NCI-H446 (cell line): ENCODE data around the gene LRP1B.

Experiments
- DNase-seq, 2 experiments: peaks; one replicate each; lab custom pipeline; 2025; lab: John Stamatoyannopoulos, UW

LRP1B gene

DNA sequence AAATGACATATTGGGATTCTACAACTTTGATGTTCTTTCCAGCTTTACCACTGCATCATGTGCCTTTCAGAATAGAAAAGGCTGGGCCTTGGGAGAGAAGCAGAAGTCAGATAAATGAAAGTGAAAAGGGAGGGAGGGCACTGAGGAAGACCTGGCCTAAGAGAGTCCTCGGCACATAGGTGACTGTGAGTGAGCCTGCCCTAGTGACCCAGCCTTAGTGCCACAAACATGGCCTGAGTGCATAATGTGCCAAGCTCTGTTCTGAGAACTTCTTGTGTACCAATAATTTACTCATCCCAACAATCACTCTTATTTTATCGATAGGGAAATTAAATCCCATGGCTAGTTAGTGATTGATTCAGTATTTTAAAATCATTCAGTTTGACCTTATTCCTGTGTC, 436.6 kb downstream of the LRP1B start:
- DNase-seq: no peak

DNA sequence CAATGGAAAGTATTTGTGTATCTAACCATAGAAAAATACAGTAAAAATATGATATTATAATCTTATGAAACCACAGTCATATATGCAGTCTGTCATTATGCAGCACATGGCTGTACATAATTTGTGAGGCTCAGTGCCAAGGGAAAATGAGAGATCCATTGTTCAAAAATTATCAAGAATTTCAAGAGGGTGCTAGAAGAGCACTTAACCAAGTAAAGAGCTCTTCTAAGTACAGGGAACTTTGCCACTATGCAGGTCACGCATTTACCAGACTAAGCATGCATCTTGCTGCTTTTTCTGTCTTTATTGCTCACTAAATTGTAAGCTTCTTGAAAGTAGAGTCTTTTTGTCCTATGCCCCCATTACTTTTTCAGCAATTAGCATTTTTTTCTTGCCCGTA, 438.0 kb downstream of the LRP1B start:
- no peak for DNase-seq

DNA sequence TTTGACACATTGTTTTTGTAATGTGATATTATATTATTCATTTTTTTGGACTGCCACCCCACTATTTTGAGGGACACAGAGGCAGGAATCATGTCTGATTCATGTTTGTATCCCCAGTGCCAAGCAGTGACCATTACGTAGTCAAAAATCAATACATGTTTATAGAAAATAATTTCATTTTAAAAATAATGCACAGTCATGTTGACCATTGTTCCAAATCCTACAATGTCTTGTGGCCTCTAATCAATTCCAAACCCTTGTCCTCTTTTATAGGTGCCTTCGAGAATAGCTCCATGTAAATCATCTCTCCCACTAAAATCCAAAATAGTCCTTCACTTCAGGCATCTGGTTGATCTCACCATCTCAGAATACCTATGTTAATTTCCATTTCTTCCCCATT, 454.7 kb downstream of the LRP1B start:
- DNase-seq: no peak

DNA sequence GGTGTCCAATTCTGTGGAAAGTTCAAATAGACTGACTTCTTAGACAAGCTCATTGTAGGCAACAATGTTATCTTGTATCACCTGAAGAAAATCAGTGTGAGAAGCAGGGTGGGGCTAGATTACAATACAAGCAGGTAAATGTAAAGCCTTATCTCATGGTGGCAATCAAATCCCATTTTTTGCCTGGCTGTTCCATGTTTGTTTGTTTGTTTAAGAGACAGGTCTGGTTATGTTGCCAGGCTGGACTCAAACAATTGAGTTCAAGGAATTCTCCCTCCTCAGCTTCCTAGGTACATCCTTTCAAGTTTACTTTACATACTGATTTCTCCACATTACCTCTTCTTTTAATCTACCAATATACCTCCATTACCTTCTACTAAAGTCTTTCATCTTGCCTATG, 464.6 kb downstream of the LRP1B start:
- DNase-seq: no peak

DNA sequence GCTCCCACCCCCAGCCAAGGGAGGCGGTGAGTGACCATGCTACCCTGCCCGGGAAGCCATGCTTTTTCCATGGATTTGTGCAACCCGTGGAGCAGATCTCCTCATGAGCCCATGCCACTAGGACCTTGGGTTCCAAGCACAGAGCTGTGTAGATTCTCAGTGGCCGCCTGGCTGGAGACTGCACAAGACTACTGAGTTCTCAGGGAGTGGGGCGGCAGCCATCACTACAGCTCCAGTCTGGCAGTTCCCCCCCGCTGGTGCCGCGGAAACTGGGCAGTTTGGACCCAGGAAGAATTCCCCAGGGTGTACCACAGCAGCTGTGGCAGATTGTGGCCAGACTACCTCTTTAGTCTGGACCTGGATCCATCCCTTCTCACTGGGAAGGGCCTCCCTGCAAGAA, 470.6 kb downstream of the LRP1B start:
- DNase-seq: no peak

DNA sequence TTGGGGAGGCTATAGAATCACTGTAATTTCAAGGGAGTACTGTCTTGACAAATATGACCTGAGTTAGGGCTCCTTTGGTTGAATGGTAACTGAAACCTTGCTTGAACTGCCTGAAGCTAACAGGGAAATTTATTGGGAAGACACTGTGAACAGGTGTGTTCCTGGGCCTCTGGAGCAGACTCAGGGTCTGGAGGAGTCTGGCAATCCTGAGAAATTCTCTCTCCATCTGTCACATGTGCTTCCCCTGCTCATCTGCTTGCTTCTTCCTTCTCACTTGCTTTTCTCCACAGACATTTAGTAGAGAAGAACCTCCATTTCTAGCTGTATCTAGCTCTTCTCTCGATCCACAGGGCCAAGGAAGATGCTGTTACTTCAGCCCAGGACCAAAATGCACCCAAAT, 476.5 kb downstream of the LRP1B start:
- no peak for DNase-seq

DNA sequence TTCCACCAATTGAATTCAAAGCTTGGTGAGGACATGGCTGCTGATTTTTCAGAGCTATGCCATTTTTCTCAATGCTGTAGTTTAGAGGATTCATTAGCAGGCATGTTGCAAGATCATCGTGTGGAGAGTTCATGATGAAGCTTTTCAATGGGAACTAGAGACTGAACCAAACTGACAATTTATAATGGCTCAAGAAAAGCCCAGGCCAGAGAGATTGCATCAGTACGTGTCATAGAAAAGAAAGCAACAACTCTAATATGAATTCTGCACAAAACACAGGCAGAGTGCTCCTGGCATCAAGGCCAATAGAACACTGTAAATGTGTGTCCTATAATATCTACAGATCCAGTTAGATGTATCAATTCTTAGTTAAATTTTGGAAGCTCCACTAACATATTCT, 477.6 kb downstream of the LRP1B start:
- DNase-seq: no peak

DNA sequence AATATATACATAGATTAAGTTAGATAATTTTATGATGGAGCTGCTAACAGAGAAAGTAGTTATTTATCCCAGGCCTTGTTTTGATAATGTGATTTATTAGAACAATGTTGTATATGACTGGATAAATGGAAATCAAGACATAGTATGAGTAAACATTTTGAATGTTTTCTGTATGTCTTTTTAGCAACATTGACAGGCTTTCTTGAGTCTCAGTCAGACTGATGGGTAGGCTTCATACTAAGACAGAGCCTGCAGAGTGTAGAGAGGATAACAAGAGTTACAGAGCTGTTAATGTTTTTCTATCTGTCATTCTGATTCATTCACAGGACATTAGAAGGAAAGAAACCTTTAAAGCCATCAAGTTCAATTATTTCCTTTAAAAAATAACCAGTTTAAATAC, 478.5 kb downstream of the LRP1B start:
- DNase-seq: no peak

DNA sequence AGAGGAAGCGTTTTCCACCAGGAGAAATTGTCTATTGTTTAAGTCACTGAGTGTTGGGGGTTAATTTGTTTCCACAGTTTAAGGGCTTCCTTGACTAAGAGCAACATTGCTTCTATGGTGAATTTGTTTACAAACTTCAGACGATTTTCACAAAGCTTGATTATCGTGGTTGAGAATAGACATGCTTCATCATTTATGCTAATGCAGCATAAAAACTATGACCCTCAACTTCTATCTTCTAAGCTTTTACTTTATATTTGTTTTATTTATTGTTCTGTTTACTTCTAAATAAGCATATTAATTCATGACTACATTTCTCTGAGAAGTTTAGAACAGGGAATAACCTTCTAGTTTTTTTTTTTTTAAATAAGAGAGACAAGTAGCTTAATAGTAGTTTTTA, 483.5 kb downstream of the LRP1B start:
- no peak for DNase-seq

DNA sequence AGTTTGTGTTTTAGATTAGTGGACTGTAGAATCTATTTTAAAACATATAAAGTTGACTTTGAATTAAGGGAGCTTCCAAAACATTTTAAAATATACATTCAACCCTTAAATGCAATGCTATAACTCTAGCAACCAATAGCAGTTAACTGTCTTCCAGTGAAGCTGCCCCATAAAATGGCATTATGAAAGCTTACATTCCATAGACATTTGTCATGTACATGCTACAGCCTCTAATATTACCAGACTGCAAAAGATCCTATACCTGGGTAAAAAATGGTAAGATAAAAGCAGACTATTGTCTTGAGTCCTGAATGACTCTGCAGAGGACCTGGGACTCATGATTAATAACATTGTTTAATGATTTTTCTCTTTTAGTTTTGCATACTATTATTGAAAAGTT, 489.4 kb downstream of the LRP1B start:
- DNase-seq: no peak

DNA sequence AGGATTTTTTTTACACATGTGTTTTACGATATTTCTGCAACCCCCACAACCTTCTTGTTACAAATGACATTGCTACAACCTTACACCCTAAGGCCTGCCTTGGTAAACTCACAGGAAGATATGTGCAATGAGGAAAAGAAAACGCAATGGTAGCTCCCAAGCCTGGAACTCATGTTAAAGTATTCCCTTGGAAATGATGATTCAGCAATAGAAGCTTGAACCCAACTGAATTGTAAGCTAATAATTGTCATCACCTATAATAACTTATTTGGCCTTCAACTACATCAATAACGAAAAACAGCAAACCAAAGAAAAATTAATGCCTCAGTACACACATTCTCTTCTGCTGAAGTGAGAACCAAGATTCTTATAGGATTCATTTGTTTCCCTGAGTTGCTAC, 491.0 kb downstream of the LRP1B start:
- no peak for DNase-seq

DNA sequence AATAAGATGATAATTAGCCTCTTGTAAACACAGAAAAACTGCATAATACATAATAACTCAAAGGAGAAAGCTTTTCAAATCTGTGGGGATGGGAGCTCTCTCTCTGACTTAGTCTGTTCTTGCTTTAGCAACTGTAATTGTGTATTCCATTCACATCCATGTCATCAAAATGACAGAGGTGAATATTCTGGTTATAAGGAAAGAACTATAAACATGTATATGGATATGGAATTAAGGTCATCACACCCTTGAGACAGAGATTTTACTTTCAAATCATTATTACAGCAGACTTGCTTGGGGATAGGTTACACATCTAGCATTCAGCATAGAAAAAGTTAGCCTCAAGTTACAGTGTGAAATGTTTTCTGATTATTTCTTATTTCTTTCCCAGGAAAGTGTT, 497.7 kb downstream of the LRP1B start:
- DNase-seq: no peak

DNA sequence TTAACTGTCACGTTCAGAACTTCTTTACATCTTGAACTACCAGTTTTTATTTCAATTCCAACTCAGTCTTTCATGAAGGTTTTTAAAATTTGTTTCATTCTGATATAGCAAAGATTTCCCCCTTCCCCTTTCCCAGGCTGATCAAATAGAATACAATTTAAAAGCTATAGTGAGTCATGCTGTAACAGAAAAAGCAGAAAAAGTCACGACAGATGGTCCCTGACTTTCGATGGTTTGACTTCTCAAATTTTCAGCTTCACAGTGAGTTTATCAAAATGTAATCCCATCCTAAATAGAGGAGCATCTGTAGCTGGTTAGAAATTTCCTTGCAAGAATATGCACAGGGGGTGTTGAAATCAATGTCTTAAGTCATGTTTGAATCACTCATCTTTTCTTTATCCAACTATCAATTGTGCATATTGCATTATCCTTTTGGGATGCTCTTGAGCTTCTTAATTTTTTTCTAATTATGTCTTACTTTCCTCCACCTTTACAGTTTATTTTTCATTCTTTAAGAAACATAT, 500.3 kb downstream of the LRP1B start:
- DNase-seq: peak in 1 of 2 experiments; percentile 63

DNA sequence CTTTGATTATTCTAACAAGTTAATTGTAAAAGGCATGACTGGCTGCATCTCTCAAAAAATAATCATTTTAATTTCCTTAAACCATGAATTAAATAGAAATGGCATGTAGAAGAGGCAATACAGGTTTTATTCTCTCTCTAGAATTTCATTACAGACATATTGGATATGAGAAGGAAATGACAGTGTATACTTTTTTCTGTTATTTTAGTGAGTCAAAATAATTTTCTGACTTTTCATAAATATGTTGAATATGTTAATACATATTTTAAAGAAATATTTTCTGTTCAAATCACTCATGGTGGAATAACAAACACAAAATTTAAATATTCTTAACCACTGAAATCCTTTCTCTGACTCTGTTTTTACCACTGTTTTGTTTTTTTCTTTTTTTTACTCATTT, 510.4 kb downstream of the LRP1B start:
- DNase-seq: no peak

DNA sequence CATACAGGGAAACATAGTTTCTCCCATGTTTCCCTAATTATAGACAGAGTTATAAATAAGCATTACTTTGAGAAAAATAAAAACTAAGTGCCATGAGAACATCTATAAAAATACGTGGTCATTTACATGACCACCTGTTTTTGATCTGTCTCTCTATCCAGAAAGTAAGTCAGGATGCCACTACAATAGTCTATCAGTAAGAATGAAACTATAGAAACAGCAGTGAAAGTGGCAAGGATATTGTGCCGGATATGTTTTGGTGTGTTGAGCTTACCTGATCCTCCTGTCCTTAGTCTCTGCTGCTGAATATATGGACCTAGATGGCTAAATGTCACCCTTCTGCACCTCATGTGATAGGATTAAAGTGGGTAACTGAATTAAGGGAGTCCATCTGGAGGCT, 512.4 kb downstream of the LRP1B start:
- no peak for DNase-seq

DNA sequence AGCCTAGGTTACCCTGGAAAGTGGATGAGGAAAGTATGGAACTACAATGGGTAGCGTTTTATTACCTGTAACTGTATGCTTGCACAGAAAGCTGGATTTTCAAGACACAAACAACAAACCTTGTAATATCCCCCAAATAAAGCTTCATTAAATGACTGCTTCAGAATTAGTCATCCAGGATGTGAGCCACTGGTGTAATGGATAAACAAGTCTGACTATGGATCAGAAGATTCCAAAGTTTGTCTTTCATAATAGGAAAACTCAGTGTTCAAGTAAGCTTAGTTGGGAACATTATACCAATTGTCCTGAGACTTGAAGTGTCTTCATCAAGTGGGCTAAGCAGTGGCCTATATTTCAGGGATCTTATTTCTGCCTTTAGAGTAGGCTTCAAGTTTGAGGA, 518.8 kb downstream of the LRP1B start:
- no peak for DNase-seq

DNA sequence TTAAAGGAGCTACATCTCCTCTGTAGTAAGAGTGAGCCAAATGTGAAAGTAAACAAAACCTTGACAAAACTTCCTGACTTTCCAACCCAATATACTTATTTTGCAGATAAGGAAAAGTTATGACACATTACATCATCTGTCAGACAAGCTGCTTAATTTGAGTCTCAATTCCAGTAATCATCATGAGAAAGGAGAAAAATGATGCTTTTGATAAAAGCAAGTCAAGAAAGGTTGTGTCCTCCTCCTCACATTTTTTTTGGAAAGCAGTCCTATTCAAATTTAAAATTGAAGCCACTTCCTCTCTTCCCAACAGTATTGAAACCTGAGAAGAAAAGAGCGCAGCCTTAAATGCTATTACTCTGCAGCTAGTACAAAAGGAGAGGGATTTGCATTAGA, 519.6 kb downstream of the LRP1B start:
- DNase-seq: no peak

DNA sequence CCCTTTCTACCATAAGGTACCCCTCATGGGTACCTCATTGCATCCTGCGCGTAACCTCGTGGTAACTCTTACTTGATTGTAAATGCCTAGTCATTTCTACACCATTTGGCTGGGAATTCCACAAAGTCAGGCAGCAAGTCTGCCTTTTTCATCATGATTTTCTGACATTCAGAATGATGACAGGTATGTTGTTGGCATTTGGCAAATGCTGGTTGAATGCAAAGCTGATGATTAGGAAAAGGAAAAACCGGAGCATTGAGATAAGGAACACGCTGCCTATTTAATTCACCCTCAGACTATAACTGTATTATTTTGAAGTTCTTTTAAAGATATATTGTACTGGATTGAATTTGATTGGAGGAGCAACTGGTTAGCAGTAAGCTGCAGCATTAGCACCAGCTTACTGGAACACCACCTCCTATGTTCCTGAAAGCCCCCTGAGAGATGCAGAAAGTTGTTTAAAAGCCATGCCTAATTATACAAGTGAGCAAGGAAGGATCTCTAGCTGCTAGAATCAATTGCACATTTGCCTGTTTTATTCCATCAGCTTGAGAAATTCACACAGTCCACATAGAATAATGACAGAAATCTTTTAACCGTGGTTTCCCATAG, 520.1 kb downstream of the LRP1B start:
- no peak for DNase-seq

DNA sequence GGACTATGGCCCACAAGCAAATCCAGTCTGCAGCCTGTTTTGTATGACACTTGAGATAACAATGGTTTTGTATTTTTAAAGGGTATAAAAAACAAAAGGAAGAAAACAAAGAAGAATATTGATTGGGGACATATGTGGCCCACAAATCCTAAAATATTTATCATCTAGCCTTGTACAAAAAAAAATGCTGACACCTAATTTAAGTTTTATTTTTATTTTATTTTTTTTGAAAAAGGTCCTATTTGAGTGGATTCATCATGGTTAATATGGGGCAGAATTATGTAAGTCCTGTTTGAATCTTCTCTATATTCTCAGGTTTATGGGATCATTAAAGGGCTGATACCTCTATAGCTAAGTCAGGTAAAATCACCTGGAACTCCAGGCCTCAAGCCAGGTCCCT, 525.7 kb downstream of the LRP1B start:
- DNase-seq: no peak

DNA sequence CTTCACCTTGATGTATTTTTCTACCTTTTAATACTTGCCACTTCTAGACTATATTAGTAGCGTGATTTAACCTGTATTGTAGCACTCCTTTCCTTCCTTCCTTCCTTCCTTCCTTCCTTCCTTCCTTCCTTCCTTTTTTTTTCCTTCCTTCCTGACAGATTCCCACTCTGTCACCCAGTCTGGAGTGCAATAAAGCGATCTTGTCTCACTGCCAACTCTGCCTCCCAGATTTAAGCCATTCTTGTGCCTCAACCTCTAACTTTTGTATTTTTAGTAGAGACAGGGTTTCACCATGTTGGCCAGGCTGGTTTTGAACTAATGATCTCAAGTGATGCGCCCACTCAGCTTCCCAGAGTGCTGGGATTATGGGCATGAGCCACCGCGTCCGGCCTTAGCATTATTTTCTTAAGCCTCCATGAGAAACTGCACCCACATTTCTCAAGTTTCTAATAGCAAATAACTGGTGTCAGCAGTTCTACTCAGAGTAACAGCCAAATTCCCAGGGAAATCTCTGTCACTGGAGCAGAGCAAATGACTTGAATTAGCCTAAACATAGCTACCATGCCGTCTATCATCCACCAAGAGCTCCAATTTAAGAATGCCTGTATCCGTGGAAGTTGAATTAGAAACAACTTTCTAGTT, 529.2 kb downstream of the LRP1B start:
- no peak for DNase-seq

DNA sequence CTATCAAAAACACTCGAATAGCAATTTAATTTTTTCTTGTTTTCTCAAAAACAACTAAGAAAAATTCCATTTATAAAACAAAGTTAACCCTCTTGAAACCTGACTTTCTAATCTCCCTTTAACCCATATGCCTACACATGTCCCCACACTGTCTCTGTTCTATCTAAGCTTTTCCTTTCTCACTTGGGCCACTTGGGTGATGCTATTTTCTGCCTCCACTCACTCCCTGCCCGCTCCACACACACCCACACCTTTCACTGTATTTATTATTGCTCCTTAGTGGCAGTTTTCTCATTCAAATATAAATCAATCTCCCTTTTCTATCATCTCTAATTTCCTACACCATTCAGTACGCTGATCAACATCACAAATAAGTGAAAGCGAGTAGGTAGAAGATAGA, 531.1 kb downstream of the LRP1B start:
- no peak for DNase-seq

DNA sequence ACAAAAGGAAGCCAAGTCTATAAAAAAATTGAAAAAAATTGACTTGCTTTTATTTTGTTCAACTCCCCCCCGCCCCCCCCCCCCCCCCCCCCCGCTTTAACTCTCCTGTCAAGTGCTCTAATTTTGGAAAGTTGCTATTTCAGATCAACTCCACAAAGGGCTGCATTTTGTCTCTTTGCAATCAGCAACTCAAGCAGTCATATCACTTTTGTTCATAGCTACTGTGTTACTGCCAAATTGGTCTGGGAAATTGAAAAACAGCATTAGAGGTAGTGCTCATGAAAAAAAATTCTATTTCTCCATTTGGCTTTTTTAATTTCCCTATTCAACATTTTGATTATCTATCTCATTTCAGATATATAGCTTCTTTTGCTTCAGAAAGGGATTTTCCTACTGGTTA, 531.8 kb downstream of the LRP1B start:
- no peak for DNase-seq

DNA sequence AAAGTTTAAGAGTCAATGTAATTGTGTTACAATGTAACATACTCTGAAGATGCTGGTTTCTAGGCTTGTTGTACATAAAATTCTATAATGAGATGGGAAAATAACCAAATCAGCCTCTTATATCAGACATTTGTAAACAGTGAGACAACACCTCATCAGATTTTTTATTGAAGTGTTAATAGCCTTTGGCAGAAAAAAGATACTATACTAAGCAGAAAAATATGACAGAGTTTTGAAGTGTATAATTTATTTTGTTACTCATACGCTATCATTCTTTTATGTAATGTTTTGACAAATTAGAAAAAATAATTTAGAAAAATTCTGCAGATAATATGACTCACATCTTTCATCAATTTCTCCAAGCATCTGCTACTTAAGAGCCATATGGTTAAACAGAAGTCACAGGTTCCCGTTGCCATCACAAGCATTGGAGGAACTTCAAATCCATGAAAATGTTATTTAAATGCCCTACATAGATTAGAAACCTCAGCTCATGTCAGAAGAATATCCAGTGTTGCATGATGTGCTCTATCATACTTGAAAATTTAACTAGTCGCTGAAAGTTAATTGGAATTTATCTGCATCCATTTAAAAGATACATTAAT, 535.4 kb downstream of the LRP1B start:
- peak; percentile 27 to 56 for DNase-seq

DNA sequence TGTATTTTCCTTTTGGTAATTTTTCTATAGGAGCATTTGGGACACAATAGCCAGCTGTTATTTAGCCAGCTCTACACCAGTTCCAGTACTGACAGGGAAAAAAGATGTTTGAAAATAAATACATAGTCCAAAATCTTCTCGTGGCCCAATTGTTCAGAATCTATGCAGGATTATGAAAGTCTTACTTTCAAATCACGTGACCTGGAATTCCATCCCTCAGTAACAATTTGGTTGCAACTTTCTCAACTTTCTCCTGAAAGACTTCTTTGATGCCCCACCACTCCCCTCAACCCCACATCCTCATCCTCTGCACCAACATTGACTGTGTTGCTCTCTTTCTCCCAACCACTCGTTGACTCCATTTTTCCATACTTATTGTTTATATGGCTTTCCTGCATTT, 539.0 kb downstream of the LRP1B start:
- DNase-seq: no peak
